Fibroblast of lung (primary cell): ENCODE results near the gene CHST12.

Experiments used
- EZH2 ChIP-seq: IDR thresholded peaks from 2 replicates; pipeline ENCODE4 v1.5.1; 2012; ENCODE audit warnings: low read length, control low read depth, mild to moderate bottlenecking; ENCODE audit errors: missing control alignments
- TF ChIP-seq, protein P1 (sequence below), 2 donors: IDR thresholded peaks in 1 of 2; conservative IDR thresholded peaks in 1 of 2; 1 replicate in 1 of 2; 2 replicates in 1 of 2; pipeline ENCODE4 v1.5.1; 2011 to 2012; ENCODE audit warnings: low read length in 2 of 2, control low read depth in 1 of 2, inconsistent platforms in 1 of 2, low read depth in 1 of 2, mild to moderate bottlenecking in 1 of 2

DNA sequence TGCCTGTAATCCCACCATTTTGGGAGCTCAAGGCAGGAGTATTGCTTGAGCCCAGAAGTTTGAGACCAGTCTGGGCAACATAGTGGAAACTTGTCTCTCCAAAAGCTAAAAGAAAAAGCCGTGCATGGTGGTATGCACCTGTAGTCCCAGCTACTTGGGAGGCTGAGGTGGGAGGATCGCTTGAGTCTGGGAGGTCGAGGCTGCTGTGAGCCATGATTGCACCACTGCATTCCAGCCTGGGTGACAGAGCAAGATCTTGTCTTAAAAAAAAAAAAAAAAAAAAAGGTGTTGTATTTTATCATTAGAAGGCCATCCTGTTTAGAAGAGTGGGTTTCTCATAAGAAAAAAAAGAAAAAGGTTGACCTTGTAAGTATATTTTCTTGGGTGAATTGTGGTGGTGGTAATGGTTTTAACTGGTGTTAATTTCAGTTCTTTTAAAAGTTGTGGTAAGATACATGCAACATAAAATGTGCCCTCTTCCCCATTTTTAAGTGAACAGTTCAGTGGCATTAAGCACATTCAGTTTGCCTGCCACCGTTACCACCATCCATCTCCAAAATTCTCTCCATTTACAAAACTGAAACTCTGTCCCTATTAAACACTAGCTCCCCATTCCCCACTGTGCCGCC lies 38.1 kb downstream of the CHST12 start:
- TF ChIP-seq, protein P1, sequence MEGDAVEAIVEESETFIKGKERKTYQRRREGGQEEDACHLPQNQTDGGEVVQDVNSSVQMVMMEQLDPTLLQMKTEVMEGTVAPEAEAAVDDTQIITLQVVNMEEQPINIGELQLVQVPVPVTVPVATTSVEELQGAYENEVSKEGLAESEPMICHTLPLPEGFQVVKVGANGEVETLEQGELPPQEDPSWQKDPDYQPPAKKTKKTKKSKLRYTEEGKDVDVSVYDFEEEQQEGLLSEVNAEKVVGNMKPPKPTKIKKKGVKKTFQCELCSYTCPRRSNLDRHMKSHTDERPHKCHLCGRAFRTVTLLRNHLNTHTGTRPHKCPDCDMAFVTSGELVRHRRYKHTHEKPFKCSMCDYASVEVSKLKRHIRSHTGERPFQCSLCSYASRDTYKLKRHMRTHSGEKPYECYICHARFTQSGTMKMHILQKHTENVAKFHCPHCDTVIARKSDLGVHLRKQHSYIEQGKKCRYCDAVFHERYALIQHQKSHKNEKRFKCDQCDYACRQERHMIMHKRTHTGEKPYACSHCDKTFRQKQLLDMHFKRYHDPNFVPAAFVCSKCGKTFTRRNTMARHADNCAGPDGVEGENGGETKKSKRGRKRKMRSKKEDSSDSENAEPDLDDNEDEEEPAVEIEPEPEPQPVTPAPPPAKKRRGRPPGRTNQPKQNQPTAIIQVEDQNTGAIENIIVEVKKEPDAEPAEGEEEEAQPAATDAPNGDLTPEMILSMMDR (conservative IDR thresholded peaks at IDR 0.05 in 1 of 2, IDR thresholded peaks at IDR 0.05 in 1 of 2; ENCODE audit: low read depth in 1 of 2, low read length in 2 of 2), result no peak
- TF ChIP-seq EZH2, result no peak
